SK-N-SH (cell line): ENCODE data around the gene PEA15. TPM values are rescaled to one million over a fixed set of nuclear protein-coding genes. Genes with fewer than 3 reads are reported as not detected.

ENCODE experiments used
- CTCF ChIA-PET: fragments of 300-600, 350-600 bp; formaldehyde crosslinking; extraction: SDS; loops from one replicate; lab custom pipeline; 2021; lab: Yijun Ruan, JAX
- POLR2A ChIA-PET: fragments of 350-600 bp; sonication (Branson Sonifier 250); formaldehyde crosslinking; extraction: SDS; loops from one replicate; lab custom pipeline; 2020; ENCODE audit warnings: antibody characterized with exemption, inconsistent platforms; lab: Yijun Ruan, JAX
- DNase-seq: peaks from one replicate; pipeline ENCODE4 v3.0.0; 2012
- H2AFZ ChIP-seq: fragments of 200-600 bp; sonication (generic); 2 replicates; pipeline ENCODE4 v1.8.1; 2016; ENCODE audit warnings: antibody characterized with exemption, mild to moderate bottlenecking, low read depth
- H3F3A ChIP-seq: fragments of 200-600 bp; sonication (generic); replicated peaks from 2 replicates; pipeline ENCODE3; 2016; ENCODE audit warnings: antibody characterized with exemption, mild to moderate bottlenecking; ENCODE audit not compliant: insufficient read depth
- H3K27ac ChIP-seq, 2 experiments: fragments of 200-500 bp in 1 of 2; fragments of 200-600 bp in 1 of 2; sonication (Bioruptor generic) in 1 of 2; sonication (generic), shearing (Covaris generic) in 1 of 2; 2 replicates each; pipeline versions ENCODE4 v1.5.1 to v1.6.1; 2014 to 2016; ENCODE audit warnings: low read depth in 2 of 2, inconsistent platforms in 1 of 2, low read length in 1 of 2, mild to moderate bottlenecking in 1 of 2, mixed read lengths in 1 of 2
- H3K27me3 ChIP-seq: fragments of 200-600 bp; sonication (generic), shearing (Covaris generic); 2 replicates; pipeline ENCODE4 v1.6.1; 2016; ENCODE audit warnings: mixed run types; ENCODE audit not compliant: insufficient read depth
- H3K36me3 ChIP-seq, 2 experiments: fragments of 200-500 bp in 1 of 2; fragments of 200-600 bp in 1 of 2; sonication (Bioruptor generic) in 1 of 2; sonication (generic) in 1 of 2; replicated peaks in 1 of 2; 2 replicates each; pipeline versions ENCODE3 to v1.5.1; 2014 to 2016; ENCODE audit warnings: low read length in 1 of 2, mild to moderate bottlenecking in 1 of 2; ENCODE audit not compliant: insufficient read depth in 2 of 2, control insufficient read depth in 1 of 2
- H3K4me1 ChIP-seq, 2 experiments: fragments of 200-500 bp in 1 of 2; fragments of 200-600 bp in 1 of 2; sonication (Bioruptor generic) in 1 of 2; sonication (generic), shearing (Covaris generic) in 1 of 2; 2 replicates each; pipeline versions ENCODE4 v1.5.1 to v1.6.1; 2014 to 2016; ENCODE audit warnings: low read depth in 1 of 2, low read length in 1 of 2, mixed run types in 1 of 2; ENCODE audit not compliant: insufficient read depth in 2 of 2, control insufficient read depth in 1 of 2
- H3K4me2 ChIP-seq: fragments of 200-600 bp; sonication (generic), shearing (Covaris generic); 2 replicates; pipeline ENCODE4 v1.6.1; 2017; ENCODE audit warnings: mixed run types
- H3K4me3 ChIP-seq, 2 experiments: fragments of 200-500 bp in 1 of 2; fragments of 200-600 bp in 1 of 2; sonication (Bioruptor generic) in 1 of 2; sonication (generic), shearing (Covaris generic) in 1 of 2; 2 replicates each; pipeline versions ENCODE4 v1.5.1 to v1.8.1; 2014 to 2016; ENCODE audit warnings: low read depth in 2 of 2, inconsistent platforms in 1 of 2, low read length in 1 of 2, mild to moderate bottlenecking in 1 of 2, mixed read lengths in 1 of 2, moderate library complexity in 1 of 2
- H3K79me2 ChIP-seq: fragments of 200-600 bp; sonication (generic); 2 replicates; pipeline ENCODE4 v1.8.1; 2017; ENCODE audit warnings: mild to moderate bottlenecking; ENCODE audit not compliant: insufficient read depth
- H3K9ac ChIP-seq: fragments of 200-600 bp; sonication (generic); 2 replicates; pipeline ENCODE4 v1.6.1; 2017; ENCODE audit warnings: mixed run types
- H3K9me2 ChIP-seq: fragments of 200-600 bp; sonication (generic); 2 replicates; pipeline ENCODE4 v1.6.1; 2017; ENCODE audit warnings: mixed run types
- H3K9me3 ChIP-seq: fragments of 200-600 bp; sonication (generic); 2 replicates; pipeline ENCODE4 v1.6.1; 2017; ENCODE audit warnings: mixed run types, mild to moderate bottlenecking, moderate library complexity
- H4K20me1 ChIP-seq: fragments of 200-600 bp; sonication (generic); 2 replicates; pipeline ENCODE4 v1.6.1; 2017; ENCODE audit warnings: mild to moderate bottlenecking, mixed run types; ENCODE audit not compliant: insufficient read depth
- CHD2 ChIP-seq: fragments of 150-350 bp; IDR thresholded peaks from 2 replicates; pipeline ENCODE4 v1.6.1; 2018; ENCODE audit warnings: low read length; ENCODE audit not compliant: partially characterized antibody
- FOSL2 ChIP-seq: IDR thresholded peaks from 2 replicates; pipeline ENCODE4 v1.4.0; 2012; ENCODE audit warnings: low read depth, mild to moderate bottlenecking, moderate library complexity, borderline replicate concordance
- FOXM1 ChIP-seq: IDR thresholded peaks from 2 replicates; pipeline ENCODE4 v1.4.0; 2012; ENCODE audit warnings: low read depth, mild to moderate bottlenecking
- REST ChIP-seq: IDR thresholded peaks from 2 replicates; pipeline ENCODE4 v1.6.1; 2012; ENCODE audit warnings: mild to moderate bottlenecking, low read depth, low read length, moderate library complexity
- ZBTB33 ChIP-seq: IDR thresholded peaks from 2 replicates; pipeline ENCODE4 v1.4.0; 2012; ENCODE audit warnings: low read depth, borderline replicate concordance
- WGBS: methylation state at CpG from one replicate; pipeline ENCODE4 v1.1.6; 2017; ENCODE audit warnings: low lambda C conversion rate; 5-methylcytosine and 5-hydroxymethylcytosine counted together
- polyA plus RNA-seq, 3 experiments: library from polyadenylated mRNA; depleted of rRNA; stranded (reverse); fragments of >200 nt; gene quantifications; 2 replicates each; pipeline ENCODE4 v1.2.3, GENCODE V29; 2012

The PEA15 gene
- polyA plus RNA-seq, 1 of the 3 experiments (the other 2 are of a cell fraction) = 322 TPM

- TF ChIP-seq REST = no peak
Measured at GRCh38 chr1:160193091-160193819, 11.9 kb upstream of the PEA15 start (continued).

GRCh38 chr1:160193832-160194736 lies 11.1 kb upstream of the PEA15 start:
- Histone ChIP-seq H3K9ac (no peak overlapping the region), H3K27me3 (no peaks in the 10 kb centered on the region), H3K4me1 (peaks cover 3 to 5% of the 10 kb centered on the region in 2 experiments; a peak in 2 of 4 replicates), H3K9me3 (no peaks in the 10 kb centered on the region), H3K79me2 (no peaks in the 10 kb centered on the region), H3K4me2 (0 out of 2 replicates have a peak overlapping the region, but pooled peaks have one; percentile 49), H4K20me1 (no peaks in the 10 kb centered on the region), H3K9me2 (no peaks in the 10 kb centered on the region), H2AFZ (no peak overlapping the region), H3K4me3 (no peak overlapping the region), H3K36me3 (no peaks in the 10 kb centered on the region), H3K27ac (no peak overlapping the region), H3F3A (no peaks in the 10 kb centered on the region)
- CTCF ChIA-PET = interaction anchor here (0.5 to 7.5 kb wide), 65 partner anchors 11 to 227 kb away, joined by 3 to 293 read pairs (median 5); partner anchors contain the start of genes ATP1A4, IGSF8, KCNJ9 and PEA15
- POLR2A ChIA-PET = interaction anchor here (0.7 to 1.1 kb wide), 2 partner anchors 57 to 68 kb away, joined by 3 read pairs; partner anchors contain the start of gene DCAF8
- no peak for DNase-seq
- 84% methylated on average over 9 of the region's 9 CpGs for WGBS
- TF ChIP-seq ZBTB33 (no peak), FOSL2 (no peak), FOXM1 (no peak), CHD2 (no peak)
